Sigmoid colon (tissue), 4 donors: ENCODE results near the gene BPIFB4.

Experiments used
- CTCF ChIP-seq, 4 experiments: fragments of 450-650 bp in 3 of 4; fragments of 200-600 bp in 1 of 4; IDR thresholded peaks; one replicate each; pipeline ENCODE4 v1.5.1; 2016 to 2019; ENCODE audit warnings: antibody characterized with exemption in 4 of 4, mild to moderate bottlenecking in 3 of 4, moderate library complexity in 2 of 4
- EP300 ChIP-seq, 4 donors: sonication (generic); formaldehyde crosslinking; IDR thresholded peaks; one replicate each; pipeline ENCODE4 v1.6.1; 2017; ENCODE audit warnings: antibody characterized with exemption in 4 of 4
- POLR2A ChIP-seq, 2 donors: fragments of 450-650 bp; IDR thresholded peaks; one replicate each; pipeline ENCODE4 v1.6.1; 2016; ENCODE audit warnings: antibody characterized with exemption in 2 of 2, mild to moderate bottlenecking in 2 of 2, moderate library complexity in 2 of 2
- POLR2AphosphoS5 ChIP-seq, 4 donors: sonication (generic); formaldehyde crosslinking; IDR thresholded peaks; one replicate each; pipeline ENCODE4 v1.6.1; 2017; ENCODE audit warnings: antibody characterized with exemption in 4 of 4

- TF ChIP-seq CTCF (IDR thresholded peaks at IDR 0.05) (no peak), POLR2AphosphoS5 (IDR thresholded peaks at IDR 0.05) (no peak), POLR2A (IDR thresholded peaks at IDR 0.05) (no peak), EP300 (IDR thresholded peaks at IDR 0.05) (no peak)
These were observed 25.9 kb upstream of the BPIFB4 start, which contains the start of gene BPIFB3 for GRCh38 chr20:33053291-33054106.
